ENCODE data around the gene SETD2.
A peak's percentile ranks its signal among the peaks of the same experiment; 100 is the strongest.

Gene SETD2

DNA sequence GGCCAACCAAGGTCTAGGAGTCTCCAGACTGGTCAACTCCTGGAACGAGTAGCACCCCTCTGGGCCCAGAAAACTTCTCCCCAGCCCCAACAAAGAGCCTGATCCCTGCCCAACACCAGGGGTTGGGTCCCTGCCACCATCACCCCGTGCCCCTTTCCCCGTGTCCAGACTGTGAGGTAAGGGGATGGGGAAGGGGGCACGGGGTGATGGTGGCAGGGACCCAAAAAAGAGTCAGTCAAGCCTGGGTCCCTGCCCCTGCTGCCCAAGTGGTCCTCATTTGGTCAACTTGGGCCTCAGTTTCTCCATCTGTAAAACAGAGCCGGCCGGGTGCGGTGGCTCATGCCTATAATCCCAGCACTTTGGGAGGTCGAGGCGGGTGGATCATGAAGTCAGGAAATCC is 185.5 kb downstream of the SETD2 start:
- no peak for DNase-seq

DNA sequence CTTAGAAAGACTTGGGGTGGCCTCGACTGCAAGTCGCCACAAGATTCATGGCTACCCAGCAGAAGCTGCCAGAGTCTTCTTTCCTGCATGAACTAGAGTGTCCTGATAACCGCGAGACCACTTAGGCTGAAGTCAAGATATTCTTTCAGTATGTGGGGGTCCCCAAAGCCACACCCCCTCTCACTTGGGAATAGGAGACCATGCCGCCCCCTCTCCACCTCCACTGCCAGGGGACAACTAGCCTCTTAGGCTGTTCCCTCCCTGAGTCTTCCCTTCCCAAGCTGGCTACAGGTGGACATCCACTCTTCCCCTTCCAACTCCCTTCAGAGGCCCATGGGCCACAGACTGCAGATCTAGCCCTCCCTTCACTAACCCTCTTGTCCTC is 186.1 kb downstream of the SETD2 start:
- DNase-seq, result no peak

DNA sequence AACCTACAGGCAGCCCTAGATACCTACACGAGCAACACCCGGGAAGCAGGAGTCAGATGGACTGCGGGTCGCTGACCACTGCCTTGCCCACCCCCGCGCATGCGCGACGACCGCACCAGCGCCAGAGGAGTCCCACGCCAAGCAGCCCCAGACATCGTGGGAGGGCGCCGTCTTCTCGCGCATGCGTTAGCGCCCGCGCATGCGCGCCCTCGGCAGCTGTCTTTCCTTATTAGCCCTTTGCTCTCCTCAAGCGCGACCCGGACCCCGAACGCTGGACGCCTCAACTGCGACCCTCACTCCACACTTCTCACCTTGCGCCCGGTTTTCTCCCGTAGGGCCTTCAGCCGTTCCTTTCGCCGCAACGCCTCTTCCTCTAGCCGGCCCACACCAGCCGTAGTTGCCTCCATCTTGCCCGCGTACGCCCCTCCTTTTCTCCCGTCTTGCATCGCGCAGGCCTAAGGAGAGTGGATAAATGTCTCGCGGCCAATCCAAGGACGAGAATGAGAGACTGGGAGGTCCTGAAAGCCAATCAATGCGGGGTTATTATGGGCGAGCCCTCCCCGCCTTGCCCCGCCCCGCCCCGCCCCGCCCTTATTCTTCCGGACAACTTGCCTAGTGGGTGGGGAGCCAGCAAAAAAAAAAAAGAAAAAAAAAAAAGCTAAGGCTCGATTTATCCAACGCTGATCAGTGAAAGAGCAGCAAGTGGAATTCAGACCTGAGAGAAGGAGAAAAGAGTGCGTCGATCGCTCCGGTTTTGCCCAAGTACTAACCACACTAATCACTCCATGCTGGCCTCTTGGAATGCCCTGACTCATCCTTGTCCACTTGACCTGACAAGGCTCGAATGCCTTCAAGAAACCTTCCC is 187.4 kb downstream of the SETD2 start, which contains the start of gene CCDC12:
Gene CCDC12, minus strand, starts transcription at position 420 of the 865 bp plus-strand sequence. Its CDS starts 13 bp downstream, at position 407.
- peak; percentile 98 for DNase-seq

DNA sequence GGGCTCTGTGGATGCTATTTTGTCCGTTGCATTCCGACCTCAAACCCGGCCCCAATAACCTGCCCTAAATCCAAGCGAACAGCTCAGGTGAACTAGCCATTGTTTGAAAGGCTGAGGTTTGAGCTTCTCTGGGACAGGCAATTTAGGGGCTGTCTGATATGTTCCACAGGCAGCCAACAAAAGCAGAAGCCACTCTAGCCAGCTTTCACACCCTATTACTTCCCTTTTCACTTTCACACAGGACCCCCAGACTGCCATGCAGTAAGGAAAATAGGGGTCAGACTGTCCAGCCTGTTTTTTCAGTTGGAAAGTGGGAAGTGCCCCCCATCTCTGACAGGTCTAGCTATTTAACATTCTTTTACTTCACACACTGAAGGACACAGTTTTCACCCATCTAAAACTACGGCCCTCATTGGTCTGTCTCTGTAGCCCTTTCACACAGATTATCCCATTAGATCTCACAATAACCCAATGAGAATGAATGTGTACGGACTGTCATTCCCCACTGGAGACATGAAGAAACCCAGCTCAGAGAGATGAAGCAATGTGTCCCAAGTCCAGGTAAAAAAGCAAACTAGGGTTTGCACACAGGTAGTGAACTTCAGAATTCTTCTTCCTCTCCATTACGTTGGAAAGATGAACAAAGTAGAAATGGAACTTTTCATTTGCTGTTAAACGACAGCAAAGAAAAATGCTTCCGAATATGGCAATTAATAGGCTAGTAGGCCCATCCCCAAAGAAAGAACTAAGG is 189.3 kb downstream of the SETD2 start:
- DNase-seq, result peak; percentile 57

DNA sequence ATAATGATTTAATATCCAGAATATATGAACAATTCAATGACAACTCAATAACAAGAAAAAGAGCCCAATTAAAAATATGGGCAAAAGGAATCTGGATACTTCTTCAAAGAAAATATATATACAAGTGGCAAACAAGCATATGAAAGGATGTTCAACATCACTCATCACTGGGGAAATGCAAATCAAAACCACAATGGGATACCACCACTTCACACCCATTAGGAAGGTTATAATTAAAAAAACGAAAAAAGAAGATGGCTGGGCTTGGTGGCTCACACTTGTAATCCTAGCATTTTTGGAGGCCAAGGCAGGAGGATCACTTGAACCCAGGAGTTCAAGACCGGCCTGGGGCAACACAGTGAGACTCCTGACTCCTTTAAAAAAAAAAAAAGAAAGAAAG is 191.5 kb downstream of the SETD2 start:
- no peak for DNase-seq

DNA sequence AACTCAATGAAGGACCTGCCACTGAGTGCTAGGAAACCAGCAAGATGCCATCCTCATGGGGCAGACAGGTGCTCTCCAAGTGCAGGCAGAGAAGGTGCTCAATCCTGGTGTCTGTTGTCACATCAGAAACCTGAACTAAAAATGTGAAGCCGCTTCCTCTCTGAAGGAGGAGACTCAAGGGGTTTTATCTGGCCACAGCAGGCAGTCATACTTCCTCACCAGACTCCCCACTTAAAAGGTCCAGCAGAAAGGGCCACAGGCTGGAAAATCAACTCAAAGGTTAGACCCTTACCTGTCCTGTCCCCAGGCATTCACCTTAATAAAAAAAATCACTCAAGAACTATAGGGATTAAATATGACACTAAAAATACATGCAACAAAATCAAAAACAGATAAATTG is 192.2 kb downstream of the SETD2 start:
- no peak for DNase-seq

DNA sequence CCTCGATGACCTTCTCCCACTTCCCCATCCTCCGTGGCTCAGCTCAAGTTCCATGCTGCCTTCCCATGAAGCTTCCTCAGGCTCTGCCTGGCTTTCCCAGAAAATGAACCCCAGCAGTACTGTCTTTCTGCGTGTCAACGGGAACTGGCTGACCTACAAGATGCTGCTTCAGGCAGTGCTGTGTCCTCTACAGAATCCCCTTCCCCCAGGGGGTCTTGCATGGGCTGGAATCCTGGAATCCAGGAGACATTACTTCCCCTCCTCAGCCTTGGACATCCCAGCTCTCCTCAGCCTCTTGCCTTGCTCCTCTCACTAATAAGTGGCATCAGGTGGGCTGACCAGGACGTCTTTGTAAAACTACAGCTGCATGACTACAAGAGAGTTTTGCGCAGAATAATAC is 192.8 kb downstream of the SETD2 start:
- no peak for DNase-seq

DNA sequence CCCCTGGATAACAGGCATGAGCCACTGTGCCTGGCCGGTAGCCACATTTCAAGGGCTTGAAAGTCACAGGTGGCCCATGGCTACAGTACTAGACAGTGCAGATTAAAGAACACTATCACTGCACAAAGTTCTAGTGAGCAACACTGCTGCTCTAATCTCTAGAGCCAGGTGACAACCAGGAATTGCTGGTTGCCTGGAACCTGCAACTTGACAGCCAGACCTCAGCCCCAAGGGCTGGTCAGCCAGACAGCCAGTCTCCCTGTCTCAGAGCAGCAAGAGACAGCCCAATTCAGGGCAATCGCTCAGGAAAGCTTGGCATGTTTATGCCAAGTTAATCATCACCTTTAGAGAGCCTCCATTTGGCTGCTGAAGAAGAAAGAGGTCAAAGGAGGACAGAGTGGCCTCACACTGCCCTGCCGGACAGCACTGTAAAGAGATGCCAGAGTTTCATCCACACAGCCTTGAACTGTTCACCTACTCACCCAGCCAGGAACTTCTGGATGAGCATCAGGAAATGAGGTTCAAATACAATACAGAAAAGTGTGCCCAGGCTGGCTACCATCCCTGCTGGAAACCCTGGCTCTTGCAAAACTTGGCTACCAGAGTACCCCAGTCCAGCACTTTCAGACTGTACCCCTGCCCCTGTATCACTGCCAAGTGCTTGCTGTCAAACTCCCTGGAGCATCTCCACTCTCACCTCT is 193.4 kb downstream of the SETD2 start:
- DNase-seq, result no peak

DNA sequence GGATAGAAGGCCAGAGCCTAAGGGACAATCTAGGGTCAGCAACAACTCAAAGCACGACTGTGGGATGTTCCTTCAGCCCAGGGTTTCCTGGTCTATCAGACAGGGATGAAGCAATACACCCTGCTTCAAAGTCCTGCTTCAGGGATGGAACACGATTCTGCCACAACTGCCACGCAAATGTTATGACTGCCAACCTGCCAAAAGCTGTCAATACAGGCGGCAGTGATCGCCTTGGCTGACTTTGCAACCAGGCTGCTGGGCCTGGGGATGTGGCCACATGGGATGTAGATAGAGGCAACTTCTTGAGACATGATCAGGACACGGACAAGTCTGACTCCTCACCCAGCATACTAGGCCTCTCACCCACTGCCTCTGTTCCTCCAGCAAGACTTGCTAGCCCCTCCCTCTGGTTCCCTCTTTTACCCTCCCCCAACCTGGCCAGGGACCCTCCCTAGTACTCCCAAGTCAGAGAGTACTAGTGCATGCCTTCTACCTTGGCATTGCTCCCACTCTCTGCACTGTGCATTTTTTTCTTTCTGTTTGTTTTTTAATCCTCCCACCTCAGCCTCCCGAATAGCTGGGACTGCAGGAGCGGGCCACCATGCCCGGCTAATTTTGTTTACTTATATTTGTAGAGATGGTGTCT is 195.0 kb downstream of the SETD2 start:
- no peak for DNase-seq

DNA sequence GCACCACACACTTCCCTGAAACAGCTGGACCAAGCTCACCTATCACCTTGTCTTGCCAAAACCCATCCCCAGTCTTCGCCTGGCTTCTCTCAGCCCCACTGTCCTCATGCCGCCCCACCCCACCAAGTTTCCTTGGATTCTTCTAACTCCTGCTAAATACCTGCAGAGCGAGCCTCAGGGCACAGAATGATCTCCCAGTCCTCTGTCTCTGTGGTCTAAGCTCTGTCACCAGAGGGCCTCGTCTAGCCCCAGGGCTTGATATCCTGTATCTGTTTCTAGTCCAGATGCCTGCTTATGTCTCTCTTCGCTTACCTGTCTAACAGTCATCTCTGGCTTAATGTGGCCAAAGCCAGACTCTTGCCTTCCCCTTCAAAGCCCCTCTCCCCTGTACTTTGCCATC is 197.1 kb downstream of the SETD2 start:
- no peak for DNase-seq
